Central memory CD4-positive, alpha-beta T cell (primary cell): ENCODE data around the gene CFAP119.
A peak's percentile ranks its signal among the peaks of the same experiment; 100 is the strongest.

Source experiments
- DNase-seq: peaks from one replicate; pipeline ENCODE4 v3.0.0; 2022

The CFAP119 gene

DNA sequence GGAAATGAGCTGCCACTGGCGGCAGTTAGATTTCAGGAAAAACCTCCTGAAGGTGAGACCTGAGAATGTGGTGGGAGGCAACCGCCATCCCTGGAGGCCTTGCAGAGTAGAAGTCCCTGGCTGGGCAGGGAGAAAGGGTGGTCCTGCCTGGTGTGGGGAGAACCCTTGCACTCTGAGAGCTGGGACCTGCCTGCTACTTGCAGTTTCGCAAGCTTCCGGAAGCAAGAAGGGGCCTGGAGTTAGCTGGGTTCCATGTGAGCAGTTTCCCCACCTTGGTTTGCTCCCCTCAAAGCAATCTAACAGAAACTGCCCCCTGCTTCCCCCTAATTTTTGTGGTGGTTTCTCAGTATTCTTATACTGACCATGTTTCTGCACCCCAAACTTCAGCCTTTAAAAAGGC, 18.7 kb upstream of the CFAP119 start:
- DNase-seq: no peak

DNA sequence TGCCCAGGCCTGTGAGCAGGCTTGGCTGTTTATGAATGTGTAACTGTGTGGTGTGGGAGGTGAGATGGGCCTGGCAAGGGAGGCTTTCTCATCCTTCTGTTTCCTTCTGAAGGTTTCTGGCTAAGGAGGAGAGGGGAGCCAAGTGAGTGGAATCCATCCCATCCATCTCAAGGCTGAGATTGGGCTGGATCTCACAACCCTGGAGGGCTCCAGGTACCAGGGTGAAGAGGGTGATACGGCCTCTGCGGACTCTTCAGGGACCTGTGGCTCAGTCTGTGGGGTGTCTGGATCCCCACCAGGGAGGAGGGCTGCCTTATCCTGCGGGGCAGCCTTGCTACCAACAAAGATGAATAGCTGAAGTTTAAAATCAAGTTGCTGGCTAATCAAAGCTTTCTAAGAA, 18.2 kb upstream of the CFAP119 start:
- no peak for DNase-seq

DNA sequence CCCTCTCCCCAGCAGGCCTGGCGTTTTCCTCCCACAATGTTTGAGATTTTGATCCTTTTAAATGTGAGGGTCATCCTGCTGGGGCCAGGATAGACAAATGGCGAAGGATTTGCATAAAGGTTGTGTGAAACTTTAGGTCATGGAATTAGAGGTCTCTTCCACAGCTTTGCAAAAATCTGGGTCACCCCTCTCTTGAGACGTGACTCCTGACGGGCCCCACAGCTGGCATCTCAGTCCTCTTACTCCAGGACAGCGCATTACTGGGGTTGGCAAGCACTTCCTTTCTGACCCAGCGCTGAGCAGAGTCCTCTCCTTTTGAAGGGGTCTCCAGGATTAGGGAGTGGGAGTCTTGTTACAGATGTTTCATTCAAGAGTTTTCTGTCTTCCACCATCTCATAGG, 17.7 kb upstream of the CFAP119 start:
- no peak for DNase-seq

DNA sequence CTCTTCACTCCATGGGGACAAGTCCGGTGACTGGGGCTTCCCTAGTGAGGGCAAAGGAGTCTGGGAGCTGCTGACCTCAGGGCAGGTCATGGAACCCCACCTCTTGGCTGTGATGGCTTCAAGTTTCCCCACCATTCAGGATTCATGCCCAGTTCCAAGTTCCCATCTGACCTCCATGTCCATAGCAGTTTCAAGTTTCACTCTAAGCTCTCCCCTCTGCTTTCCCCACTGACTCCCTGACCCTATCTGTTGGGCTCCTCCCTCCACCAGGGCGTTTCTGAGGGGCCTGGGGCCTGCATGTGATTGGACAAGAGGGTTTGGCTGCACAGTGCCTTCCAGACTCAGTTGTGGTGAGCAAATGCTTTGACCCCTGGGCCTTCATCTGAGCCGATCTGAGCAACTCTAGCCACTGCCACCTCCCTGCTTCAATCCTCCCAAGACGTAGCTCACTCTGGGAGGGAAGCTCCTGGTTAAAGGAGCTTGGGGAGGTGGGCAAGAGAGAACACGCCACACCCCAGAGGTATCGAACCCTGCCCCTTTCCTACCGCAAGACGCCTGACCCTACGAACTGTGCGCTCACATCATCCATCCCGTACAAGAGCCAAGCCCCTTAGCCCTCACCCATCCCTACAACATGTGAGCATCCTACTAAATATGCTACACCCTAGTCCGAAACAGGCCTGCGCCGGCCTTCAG, 16.8 kb upstream of the CFAP119 start:
- no peak for DNase-seq

DNA sequence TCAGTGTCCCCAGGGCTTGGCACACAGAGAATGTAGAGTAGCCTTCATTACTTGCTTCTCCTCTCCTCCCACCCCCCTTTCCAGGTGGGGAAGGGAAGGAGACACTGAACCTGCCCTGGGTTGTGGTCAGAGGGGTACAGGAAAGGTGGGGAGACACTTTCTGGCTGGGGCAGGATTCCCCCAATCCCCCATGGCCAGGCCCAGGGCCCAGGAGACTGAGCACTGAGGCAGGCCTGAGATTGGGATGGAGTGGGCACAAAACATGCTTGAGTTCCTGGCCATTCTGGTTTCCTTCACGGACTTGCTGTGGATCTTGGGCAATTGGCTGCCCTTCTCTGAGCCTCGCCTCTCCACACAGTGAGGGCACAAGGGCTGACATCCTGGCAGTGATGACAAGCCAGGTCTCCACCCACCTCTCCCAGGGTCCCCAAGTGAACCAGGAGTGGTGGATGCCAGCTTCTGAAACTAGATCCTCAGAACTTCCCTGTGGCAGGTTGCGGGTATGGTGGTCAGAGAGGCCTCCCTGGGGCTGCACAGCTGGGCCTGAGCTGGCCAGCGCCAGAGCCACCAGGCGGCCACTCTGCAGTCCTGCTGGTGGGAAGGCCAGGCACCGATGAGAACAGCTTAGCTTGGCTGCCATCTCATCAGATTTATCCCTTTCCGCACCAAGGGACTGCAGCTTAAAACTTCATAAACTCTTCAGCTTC, 15.9 kb upstream of the CFAP119 start:
- DNase-seq: no peak

DNA sequence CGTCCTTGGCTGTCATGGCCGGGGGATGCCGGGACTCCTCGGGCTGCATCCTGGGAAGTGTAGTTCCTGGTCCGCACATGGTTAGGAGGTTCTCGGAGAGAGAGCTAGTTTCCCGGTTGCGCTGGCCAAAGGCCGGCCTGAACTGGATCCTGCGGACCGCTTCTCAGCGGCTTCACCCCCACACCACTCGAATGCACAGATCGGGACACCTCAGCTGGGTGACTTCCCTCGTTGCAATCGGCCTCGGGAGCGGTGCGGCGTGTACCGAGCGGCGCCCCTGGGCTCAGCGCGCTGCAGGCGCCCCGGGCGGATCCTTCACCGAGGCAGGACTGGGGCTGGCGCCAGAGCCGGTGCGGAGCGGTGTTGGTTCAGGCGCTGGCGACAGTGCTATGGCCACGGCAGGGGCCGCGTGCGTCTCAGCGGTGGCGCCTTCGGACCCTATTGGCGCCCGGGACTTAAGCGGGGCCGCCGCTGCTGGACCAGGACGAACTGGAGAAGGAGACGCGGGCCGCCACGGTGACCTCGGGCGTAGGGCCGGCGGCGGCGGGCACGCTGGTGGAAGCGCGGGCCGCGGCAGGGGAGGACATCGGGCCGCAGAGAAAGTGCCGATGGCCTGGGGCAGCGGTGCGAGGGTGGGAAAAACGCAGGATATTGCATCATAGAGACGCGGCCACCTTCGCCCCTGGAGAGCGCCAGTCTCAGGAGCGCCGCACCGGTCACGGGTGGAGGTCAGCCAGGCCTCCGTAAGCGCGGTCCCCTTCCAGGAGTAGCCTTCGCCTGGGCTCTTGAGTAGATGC, 13.7 kb upstream of the CFAP119 start:
- peak; percentile 47 for DNase-seq

DNA sequence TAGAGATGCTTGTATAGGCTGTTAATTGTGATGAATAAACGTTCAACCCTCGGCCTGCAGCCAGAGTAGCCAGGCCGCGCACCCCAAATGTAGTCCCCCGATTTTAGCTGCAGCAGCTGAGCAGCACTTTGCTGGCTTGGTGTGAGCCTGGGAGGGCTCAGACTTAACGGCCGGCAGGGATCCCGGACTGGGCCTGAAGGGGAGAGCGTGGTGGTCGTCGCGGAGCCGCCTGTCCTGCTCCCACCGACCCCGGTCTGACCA, 13.2 kb upstream of the CFAP119 start:
- no peak for DNase-seq

DNA sequence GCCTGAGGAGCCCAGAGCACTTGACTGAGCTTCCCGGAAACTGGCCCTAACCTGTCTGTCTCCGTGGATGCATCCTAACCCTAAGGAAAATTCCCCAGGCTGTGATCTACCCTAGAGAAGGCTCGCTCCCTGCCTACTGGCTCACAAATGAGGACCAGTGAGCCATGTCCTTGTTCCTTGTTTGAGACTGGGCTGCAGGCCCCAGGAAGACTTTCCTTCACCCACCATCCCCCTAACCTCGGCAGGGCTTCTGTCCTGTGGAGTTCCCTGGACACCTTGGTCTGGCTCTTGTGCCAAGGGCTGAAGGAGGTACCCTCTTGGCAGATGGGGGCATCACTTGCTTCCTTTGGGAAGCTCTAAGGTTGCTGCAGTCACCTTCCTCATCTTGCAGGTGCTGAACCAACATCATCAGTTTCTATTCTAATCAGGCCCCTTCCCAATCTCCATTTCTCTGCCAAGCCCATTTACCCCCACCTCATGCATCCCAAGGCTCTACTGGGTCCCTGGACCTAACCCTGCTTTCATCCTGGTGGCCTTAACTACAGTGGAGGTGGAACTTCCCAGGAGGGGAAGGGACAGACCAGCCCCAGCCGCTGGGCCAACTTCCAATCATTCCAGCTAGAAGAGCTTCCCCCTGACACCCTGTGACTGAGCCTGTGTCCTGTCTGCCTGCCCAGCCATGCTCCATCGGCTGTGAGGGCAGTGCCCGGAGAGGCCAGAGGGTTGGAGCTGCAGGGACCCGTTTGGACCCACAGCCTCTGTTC, 12.7 kb upstream of the CFAP119 start:
- no peak for DNase-seq

DNA sequence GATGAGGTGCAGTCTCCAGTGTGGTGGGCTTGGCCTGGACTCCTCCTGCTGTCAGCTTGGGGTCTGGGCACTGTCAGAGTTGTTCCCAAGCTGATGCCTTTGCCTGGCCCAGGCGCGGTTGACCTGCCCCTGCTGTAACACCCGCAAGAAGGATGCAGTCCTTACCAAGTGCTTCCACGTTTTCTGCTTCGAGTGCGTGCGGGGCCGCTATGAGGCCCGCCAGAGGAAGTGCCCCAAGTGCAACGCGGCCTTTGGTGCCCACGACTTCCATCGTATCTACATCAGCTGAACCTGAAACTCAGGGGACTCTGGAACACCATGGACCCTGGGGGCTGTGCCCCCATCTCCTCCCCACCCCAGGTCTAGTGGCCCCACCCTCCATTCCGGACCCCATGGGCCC, 12.0 kb upstream of the CFAP119 start:
- no peak for DNase-seq

DNA sequence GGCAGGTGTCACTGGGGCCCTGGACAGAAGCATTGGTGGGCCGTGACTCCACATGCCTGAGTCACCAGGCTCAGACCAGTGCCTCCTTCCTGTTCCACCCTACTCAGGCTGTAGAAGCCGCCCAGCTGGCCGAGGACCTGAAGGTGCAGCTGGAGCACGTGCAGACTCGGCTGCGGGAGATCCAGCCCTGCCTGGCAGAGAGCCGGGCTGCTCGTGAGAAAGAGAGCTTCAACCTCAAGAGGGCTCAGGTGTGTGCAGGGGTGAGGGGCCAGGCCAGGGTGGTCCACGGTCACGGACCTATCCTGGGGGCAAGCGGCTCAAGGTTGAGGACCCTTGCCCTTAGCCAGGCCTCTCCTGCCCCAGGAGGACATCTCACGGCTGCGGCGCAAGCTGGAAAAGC, 9.9 kb upstream of the CFAP119 start:
- DNase-seq: no peak

DNA sequence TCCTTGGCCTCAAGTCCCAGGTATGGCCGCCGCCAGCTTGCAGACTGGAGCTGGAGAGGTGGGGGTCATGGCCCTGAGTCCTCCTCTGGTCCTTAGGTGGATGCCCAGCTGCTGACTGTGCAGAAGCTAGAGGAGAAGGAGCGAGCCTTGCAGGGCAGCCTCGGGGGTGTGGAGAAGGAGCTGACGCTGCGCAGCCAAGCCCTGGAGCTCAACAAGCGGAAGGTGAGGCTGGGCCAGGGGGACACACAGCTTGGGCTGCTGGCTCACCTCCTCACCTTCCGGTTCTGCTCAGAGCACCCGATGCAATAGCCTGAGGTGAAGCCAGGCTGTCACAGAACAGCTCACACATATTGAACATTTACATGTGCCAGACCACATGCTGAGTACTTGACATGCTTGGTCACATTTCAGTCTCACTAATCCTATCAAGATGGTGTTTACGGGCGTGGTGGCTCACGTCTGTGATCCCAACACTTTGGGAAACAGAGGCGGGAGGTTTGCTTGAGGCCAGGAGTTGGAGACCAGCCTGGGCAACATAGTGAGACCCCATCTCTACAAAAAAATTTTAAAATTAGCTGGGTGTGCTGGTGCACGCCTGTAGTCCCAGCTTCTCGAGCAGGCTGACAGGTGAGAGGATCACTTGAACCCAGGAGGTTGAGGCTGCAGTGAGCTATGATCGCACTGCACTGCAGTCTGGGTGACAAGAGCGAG, 7.7 kb upstream of the CFAP119 start:
- DNase-seq: no peak

DNA sequence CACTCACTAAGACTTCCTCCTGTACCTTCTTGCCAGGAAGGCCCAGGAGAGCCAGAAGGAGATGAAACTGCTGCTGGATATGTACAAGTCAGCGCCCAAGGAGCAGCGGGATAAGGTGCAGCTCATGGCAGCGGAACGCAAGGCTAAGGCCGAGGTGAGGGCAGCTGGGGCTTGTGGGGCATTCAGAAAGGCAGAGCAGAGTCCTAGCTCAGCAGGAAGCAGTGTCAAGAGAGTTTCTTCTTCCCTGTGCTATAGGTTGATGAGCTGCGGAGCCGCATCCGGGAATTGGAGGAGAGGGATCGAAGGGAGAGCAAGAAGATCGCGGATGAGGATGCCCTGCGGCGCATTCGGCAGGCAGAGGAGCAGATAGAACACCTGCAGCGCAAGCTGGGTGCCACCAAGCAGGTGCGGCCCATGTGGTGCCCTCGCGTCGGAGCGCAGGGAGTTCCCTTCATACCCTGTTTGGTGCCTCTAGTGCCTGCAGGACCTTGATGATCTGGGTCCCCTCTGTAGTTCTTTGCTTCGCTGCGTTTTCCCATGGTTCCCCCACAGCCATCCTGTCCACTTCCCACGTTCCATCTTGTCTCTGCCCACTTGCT, 6.8 kb upstream of the CFAP119 start:
- DNase-seq: no peak

DNA sequence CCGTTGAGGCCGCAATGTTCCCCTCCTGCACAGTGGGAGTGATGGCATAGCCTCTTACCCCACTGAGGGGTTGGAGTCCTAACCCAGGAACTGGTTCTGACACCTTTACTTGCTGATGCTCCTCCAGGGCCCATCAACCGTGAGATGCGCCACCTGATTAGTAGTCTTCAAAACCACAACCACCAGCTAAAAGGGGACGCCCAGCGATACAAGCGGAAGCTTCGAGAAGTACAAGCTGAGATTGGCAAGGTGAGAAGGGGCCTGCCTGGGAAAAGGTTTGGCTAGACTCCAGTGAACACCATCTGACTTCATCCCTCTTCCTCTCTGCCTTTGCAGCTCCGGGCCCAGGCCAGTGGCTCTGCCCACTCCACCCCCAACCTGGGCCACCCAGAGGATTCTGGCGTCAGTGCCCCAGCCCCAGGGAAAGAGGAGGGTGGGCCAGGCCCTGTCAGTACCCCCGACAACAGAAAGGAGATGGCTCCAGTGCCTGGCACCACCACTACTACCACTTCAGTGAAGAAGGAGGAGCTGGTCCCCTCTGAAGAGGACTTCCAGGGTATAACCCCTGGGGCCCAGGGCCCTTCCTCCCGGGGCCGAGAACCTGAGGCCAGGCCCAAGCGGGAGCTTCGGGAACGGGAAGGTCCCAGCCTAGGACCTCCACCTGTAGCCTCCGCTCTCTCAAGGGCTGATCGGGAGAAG, 6.1 kb upstream of the CFAP119 start:
- DNase-seq: no peak

DNA sequence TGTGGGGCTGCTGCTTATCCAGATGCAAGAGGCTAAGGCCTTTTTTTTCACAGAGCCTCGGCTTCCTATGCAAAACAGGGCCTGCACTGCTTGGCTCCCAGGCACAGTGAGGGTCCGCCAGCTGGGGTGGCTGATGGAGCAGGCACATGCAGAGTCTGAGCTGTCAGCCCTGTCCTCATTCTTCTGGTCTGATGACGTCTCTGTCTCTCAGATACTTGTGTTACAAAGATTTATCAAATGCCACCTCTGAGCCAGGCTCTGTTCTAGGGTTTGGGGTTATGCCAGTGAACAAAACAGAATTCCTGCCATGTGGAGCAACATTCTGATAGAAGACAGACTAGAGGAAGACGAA, 5.0 kb upstream of the CFAP119 start:
- DNase-seq: no peak

DNA sequence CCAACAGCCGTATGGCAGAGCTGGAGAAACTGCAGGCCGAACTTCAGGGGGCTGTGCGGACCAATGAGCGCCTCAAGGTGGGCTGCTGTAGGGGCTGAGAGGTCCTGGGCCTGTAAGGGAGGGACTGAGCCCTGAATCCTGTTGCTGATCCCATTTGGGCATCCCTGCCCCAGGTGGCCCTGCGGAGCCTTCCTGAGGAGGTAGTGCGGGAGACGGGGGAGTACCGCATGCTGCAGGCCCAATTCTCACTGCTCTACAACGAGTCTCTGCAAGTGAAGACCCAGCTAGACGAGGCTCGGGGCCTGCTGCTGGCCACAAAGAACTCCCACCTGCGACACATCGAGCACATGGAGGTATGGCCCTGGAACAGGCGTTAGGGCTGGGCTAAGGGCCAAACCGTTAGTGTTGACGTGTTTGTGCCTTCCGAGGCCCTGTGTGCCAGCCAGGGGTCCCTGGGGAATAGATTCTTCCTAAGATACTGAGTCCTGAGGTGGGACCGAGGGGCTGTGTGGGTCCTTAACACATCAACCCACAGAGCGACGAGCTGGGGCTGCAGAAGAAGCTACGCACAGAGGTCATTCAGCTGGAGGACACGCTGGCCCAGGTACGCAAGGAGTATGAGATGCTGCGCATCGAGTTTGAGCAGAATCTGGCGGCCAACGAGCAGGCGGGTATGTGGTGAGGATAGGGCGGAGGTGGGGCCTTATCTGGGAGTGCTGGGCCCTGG, 4.5 kb upstream of the CFAP119 start:
- no peak for DNase-seq

DNA sequence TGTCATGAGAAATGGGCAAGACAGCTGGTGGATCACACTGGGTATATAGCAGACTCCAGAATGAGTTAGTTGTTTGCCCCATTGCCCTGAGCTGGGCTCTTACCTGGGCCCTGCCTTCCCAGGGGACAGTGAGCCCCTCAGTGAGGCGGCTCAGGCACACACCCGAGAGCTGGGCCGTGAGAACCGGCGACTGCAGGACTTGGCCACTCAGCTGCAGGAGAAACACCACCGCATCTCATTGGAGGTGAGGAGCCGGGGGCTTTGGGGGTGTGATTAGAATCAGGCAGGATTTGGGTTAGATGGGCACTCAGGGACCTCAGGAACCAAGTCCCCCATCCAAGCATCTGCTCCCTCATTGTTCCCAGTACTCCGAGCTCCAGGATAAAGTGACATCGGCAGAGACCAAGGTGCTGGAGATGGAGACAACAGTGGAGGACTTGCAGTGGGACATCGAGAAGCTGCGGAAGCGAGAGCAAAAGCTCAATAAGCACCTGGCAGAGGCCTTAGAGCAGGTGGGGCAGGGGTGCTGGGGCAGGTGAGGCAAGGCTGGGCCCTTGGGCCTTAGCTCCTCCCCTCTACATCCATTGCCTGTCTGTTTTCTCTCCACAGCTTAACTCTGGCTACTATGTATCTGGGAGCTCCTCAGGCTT, 3.1 kb upstream of the CFAP119 start:
- no peak for DNase-seq

DNA sequence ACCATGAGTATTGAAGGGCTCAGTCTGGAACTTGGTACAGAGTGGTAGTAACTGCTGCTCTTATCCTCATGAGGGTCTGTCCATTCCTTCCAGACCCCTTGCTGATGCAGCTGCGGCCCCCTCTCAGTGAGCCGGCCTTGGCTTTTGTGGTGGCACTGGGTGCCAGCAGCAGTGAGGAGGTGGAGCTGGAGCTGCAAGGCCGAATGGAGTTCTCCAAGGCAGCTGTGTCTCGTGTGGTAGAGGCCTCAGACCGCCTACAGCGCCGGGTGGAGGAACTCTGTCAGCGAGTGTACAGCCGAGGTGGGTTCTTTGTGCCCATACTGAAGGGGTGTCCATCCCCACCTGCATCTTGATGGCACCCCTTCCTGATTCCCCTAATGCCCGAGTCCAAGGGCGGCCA, 2.2 kb upstream of the CFAP119 start:
- DNase-seq: no peak

DNA sequence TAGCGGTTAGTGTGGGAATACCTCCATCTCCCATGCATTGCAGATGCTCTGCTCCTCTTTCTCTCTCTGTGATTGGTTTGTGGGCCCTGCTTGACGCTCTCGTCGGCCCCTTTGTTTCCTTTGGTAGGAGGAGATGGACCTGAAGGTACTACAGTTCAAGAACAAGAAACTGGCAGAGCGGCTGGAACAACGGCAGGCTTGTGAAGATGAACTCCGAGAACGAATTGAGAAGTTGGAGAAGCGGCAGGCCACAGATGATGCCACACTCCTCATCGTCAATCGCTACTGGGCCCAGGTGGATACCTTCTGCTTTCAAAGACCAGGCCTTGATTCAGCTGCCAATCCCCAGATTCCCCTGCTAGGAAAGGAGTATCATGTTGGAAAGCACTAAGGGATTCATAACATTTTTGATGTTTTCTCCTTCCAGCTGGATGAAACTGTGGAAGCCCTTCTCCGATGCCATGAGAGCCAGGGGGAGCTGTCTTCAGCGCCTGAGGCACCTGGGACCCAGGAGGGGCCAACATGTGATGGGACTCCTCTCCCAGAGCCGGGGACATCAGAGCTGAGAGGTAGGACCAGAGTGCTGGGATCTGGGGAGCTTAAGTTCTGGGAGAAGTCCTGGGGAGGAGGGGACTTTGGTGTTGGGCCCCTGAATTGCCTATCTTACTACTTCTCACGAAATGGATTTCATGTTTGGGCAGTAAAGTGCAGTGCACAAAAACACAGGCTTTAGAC, 1.3 kb upstream of the CFAP119 start:
- no peak for DNase-seq

DNA sequence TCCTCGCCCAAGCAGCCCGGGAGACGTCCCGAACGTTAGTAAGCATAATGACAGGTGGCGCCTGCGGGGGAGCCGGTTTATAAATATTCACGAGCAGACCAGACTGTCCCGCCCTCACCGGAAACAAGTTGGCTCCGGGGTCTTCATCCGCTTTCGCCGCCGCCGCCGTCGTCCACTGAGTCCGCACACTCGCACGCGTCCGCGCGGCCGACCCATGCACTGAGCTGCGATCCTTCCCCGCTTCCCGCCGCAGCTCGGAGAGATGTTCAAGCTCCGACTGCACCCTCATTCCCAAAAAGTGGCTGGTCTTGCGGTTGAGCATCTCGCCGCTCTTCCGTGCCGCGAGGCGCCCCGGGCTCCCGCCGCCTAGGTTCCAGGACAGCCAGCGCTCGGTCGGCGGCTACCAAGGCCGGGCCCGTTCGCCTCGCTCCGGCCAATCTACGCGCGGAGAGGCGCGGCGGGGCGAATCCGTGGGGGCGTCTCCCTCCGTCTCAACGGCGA, 385 bp downstream of the CFAP119 start:
- no peak for DNase-seq
